Common myeloid progenitor, CD34-positive (primary cell): ENCODE measurements around the gene CHML.

ENCODE experiments used
- CTCF ChIA-PET: fragments of 350-600 bp; sonication (Branson Sonifier 250); formaldehyde crosslinking; loops from one replicate; lab custom pipeline; 2021; ENCODE audit warnings: antibody characterized with exemption; lab: Charles Lee
- POLR2A ChIA-PET: fragments of 350-600 bp; sonication (Branson Sonifier 250); formaldehyde crosslinking; loops from one replicate; lab custom pipeline; 2021; ENCODE audit warnings: antibody characterized with exemption; lab: Charles Lee
- DNase-seq, 3 donors: peaks; one replicate each; pipeline versions ENCODE4 v3.0.0 to v3.0.0-alpha.2; 2013
- H3K27ac ChIP-seq, 2 experiments: 1 replicate in 1 of 2; 2 replicates in 1 of 2; pipeline ENCODE4 v1.7.0; 2013; ENCODE audit warnings: inconsistent platforms in 2 of 2, low read length in 2 of 2, mild to moderate bottlenecking in 2 of 2, low read depth in 1 of 2, moderate library complexity in 1 of 2; ENCODE audit not compliant: severe bottlenecking in 2 of 2, insufficient read depth in 1 of 2, poor library complexity in 1 of 2
- H3K27me3 ChIP-seq, 5 experiments: replicated peaks in 2 of 5; 1 replicate in 3 of 5; 2 replicates in 2 of 5; pipeline versions ENCODE4 v1.6.1 to v1.7.0; 2013; ENCODE audit warnings: low read length in 4 of 5, mild to moderate bottlenecking in 2 of 5, moderate library complexity in 2 of 5, inconsistent platforms in 1 of 5; ENCODE audit not compliant: insufficient read depth in 5 of 5, control insufficient read depth in 4 of 5
- H3K36me3 ChIP-seq, 4 experiments: 1 replicate in 2 of 4; 2 replicates in 2 of 4; pipeline versions ENCODE4 v1.6.1 to v1.7.0; 2013; ENCODE audit warnings: low read length in 3 of 4, control low read depth in 1 of 4, mild to moderate bottlenecking in 1 of 4; ENCODE audit not compliant: control insufficient read depth in 4 of 4, insufficient read depth in 4 of 4
- H3K4me1 ChIP-seq, 4 experiments: 1 replicate in 3 of 4; 2 replicates in 1 of 4; pipeline versions ENCODE4 v1.6.1 to v1.7.1; 2013; ENCODE audit warnings: low read length in 3 of 4, mild to moderate bottlenecking in 3 of 4, control low read depth in 1 of 4, inconsistent platforms in 1 of 4, moderate library complexity in 1 of 4; ENCODE audit not compliant: control insufficient read depth in 4 of 4, insufficient read depth in 4 of 4; ENCODE audit errors: control extremely low read depth in 1 of 4
- H3K4me3 ChIP-seq, 7 experiments: 1 replicate in 4 of 7; 2 replicates in 3 of 7; pipeline versions ENCODE4 v1.5.1 to v1.7.0; 2013; ENCODE audit warnings: mild to moderate bottlenecking in 7 of 7, low read length in 6 of 7, moderate library complexity in 6 of 7, inconsistent platforms in 2 of 7, low read depth in 2 of 7, control low read depth in 1 of 7; ENCODE audit not compliant: insufficient read depth in 4 of 7, control insufficient read depth in 1 of 7; ENCODE audit errors: extremely low read depth in 1 of 7
- H3K9me3 ChIP-seq, 5 experiments: 1 replicate in 4 of 5; 2 replicates in 1 of 5; pipeline versions ENCODE4 v1.6.1 to v1.7.1; 2013; ENCODE audit warnings: low read length in 4 of 5, mild to moderate bottlenecking in 2 of 5, inconsistent platforms in 1 of 5, low read depth in 1 of 5, moderate library complexity in 1 of 5; ENCODE audit not compliant: control insufficient read depth in 4 of 5, insufficient read depth in 2 of 5; ENCODE audit errors: control extremely low read depth in 1 of 5
- WGBS: methylation state at CpG from one replicate; pipeline ENCODE4 v1.1.5; 2013; ENCODE audit not compliant: insufficient coverage; 5-methylcytosine and 5-hydroxymethylcytosine counted together

CHML gene

DNA sequence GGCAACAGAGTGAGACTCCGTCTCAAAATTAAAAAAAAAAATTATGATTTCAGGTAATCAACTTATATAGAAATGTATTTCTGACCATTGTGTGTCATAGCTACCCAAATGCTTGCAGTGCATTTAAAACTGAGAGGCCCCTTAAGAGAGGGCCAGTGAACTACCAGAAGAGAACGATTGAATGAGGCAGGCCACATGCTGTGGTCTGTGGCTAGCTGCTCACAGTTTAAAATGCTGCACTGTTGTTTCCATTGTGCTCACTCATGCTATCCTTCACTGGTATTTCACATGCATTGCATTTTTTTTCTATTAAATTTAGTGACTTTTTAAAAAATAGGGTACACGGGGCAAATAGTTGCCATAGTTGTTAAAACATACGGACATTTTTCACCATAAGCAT is 26.0 kb downstream of the CHML start:
- POLR2A ChIA-PET = no interaction called here
- H3K9me3 ChIP-seq = no peaks in the 10 kb centered on the region
- WGBS = 100% methylated on average over 1 of the region's 4 CpGs
- no peaks in the 10 kb centered on the region for H3K36me3 ChIP-seq
- H3K27me3 ChIP-seq = no peaks in the 10 kb centered on the region
- CTCF ChIA-PET = interaction anchor here (10.7 kb wide), 1 partner anchor 9 kb away, joined by 80 read pairs; no protein-coding TSS in a partner anchor
- no peak for DNase-seq
- H3K4me1 ChIP-seq = no peaks in the 10 kb centered on the region
- no peak overlapping the region for H3K4me3 ChIP-seq
- H3K27ac ChIP-seq = no peak overlapping the region

GRCh38 chr1:241612533-241613477 is 27.4 kb downstream of the CHML start:
- no peaks in the 10 kb centered on the region for H3K9me3 ChIP-seq
- no peak overlapping the region for H3K4me3 ChIP-seq
- H3K27me3 ChIP-seq = no peaks in the 10 kb centered on the region
- DNase-seq = peak in 1 of 3 donors; percentile 5
- 86% methylated on average over 5 of the region's 9 CpGs for WGBS
- no peaks in the 10 kb centered on the region for H3K36me3 ChIP-seq
- ChIA-PET POLR2A (no interaction called here), CTCF (interaction anchor here (0.6 to 10.7 kb wide), 6 partner anchors 10 to 1058 kb away, joined by 3 to 80 read pairs (median 6); partner anchors contain the start of gene MAP1LC3C)
- no peaks in the 10 kb centered on the region for H3K4me1 ChIP-seq
- H3K27ac ChIP-seq = no peak overlapping the region

DNA sequence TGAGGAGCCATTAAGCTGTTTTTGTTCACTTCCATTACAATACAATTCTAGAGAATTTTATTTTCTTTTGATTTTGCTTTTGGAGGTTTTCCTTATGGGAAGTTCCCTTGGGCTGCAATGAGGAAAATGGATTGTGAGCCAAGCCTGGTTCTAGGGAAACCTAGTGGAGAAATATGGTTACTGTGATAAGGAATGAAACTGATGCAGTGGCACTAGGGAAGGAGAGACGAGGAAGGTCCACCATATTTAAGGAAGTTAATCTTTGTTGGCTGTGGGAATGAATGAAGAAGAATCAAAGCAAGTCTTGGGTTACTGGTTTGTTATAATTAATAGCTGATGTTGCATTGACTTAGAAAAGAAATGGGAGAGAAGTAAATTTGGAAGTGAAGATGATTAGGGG is 28.4 kb downstream of the CHML start:
- WGBS = 100% methylated on average over 1 of the region's 1 CpG
- H3K36me3 ChIP-seq = no peaks in the 10 kb centered on the region
- DNase-seq = no peak
- CTCF ChIA-PET = interaction anchor here (0.7 to 10.7 kb wide), 13 partner anchors 10 to 387 kb away, joined by 3 to 80 read pairs (median 5); partner anchors contain the start of genes FH and MAP1LC3C
- H3K4me1 ChIP-seq = no peaks in the 10 kb centered on the region
- no peaks in the 10 kb centered on the region for H3K9me3 ChIP-seq
- POLR2A ChIA-PET = interaction anchor here (0.6 to 0.7 kb wide), 2 partner anchors 93 to 227 kb away, joined by 3 to 7 read pairs; no protein-coding TSS in a partner anchor
- no peak overlapping the region for H3K4me3 ChIP-seq
- H3K27me3 ChIP-seq = no peaks in the 10 kb centered on the region
- no peak overlapping the region for H3K27ac ChIP-seq

GRCh38 chr1:241611063-241611462 is 29.1 kb downstream of the CHML start:
- Histone ChIP-seq H3K27ac (no peak overlapping the region), H3K4me3 (no peak overlapping the region), H3K4me1 (no peaks in the 10 kb centered on the region), H3K9me3 (no peaks in the 10 kb centered on the region), H3K27me3 (no peaks in the 10 kb centered on the region), H3K36me3 (no peaks in the 10 kb centered on the region)
- ChIA-PET POLR2A (interaction anchor here (0.6 kb wide), 1 partner anchor 94 kb away, joined by 7 read pairs; no protein-coding TSS in a partner anchor), CTCF (interaction anchor here (0.7 to 10.7 kb wide), 22 partner anchors 9 to 386 kb away, joined by 3 to 80 read pairs (median 4); partner anchors contain the start of genes FH and KMO)
- peak; percentile 62 to 74 (median 73) for DNase-seq
- 83% methylated on average over 2 of the region's 3 CpGs for WGBS

DNA sequence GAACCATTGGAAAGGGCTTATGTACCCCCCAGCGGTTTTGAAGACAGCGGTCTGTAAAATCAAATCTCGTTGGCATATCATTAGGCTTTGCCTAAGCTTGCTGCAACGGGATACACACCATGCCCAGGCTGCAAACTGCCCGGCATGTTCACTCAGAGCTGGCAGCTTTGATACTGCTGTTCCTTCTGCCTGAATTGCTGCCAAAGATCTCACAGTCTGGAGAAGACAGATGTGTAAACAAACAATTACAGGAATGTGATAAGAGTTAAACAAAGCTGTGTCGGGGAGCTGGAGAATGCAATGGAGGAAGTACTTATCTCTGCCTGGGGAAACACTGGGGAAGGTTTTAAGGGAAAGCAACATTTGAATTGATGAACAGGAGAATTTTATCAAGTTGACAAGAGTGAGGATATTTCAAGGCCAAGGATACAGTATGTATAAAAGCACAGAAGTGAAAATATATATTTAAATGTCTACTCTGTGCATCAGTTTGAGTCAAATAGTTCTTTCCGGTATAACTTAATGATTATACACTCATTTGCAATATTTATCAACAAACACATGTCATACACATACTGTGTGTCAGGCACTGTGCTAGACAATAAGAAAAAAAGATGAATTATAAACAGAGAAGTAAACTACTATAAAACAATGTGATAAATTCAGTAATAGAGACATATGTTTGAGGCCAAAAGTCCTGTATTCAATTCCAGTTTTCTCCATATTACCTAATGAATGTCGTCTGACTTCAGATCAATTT is 29.9 kb downstream of the CHML start:
- no peak overlapping the region for H3K27ac ChIP-seq
- POLR2A ChIA-PET = no interaction called here

GRCh38 chr1:241608379-241609033 is 31.7 kb downstream of the CHML start:
- Histone ChIP-seq H3K4me3 (no peak overlapping the region), H3K27ac (peak overlapping the region in 1 of 2 experiments; percentile 35), H3K36me3 (peaks cover 3 to 5% (median 3%) of the 10 kb centered on the region in 4 experiments), H3K27me3 (no peaks in the 10 kb centered on the region), H3K4me1 (no peaks in the 10 kb centered on the region), H3K9me3 (no peaks in the 10 kb centered on the region)
- ChIA-PET CTCF (interaction anchor here (1.6 to 10.7 kb wide), 2 partner anchors 15 to 21 kb away, joined by 4 to 80 read pairs; no protein-coding TSS in a partner anchor), POLR2A (no interaction called here)
- WGBS = 100% methylated on average over 1 of the region's 3 CpGs
- DNase-seq = no peak

More for the DNA sequence above, 29.9 kb downstream of the CHML start:
- no peak for DNase-seq
- H3K27me3 ChIP-seq = no peaks in the 10 kb centered on the region
- 92% methylated on average over 7 of the region's 8 CpGs for WGBS
- H3K4me3 ChIP-seq = no peak overlapping the region
- H3K4me1 ChIP-seq = no peaks in the 10 kb centered on the region
- CTCF ChIA-PET = interaction anchor here (0.7 to 10.7 kb wide), 22 partner anchors 8 to 387 kb away, joined by 3 to 80 read pairs (median 4); partner anchors contain the start of genes FH and KMO
- no peaks in the 10 kb centered on the region for H3K9me3 ChIP-seq
- no peaks in the 10 kb centered on the region for H3K36me3 ChIP-seq
